Measurements from ENCODE around the gene DUSP10.

- TF ChIP-seq TEAD4 (CRISPR knock-in tag; IDR thresholded peaks at IDR 0.05), result no peak
- no peak for TF ChIP-seq E2F1 (CRISPR knock-in tag; IDR thresholded peaks at IDR 0.05)
- no peak for TF ChIP-seq ZNF121 (CRISPR knock-in tag; IDR thresholded peaks at IDR 0.05)
- TF ChIP-seq CTCF (IDR thresholded peaks at IDR 0.05), result no peak
- TF ChIP-seq KAT7 (CRISPR knock-in tag; IDR thresholded peaks at IDR 0.05; ENCODE audit: borderline replicate concordance), result no peak
- TF ChIP-seq SP1 (CRISPR knock-in tag; conservative IDR thresholded peaks at IDR 0.05), result no peak
- no peak for TF ChIP-seq ZNF425 (CRISPR knock-in tag; conservative IDR thresholded peaks at IDR 0.05)
Measured at GRCh38 chr1:221780175-221780574, 38.3 kb upstream of the DUSP10 start.
